Naive thymus-derived CD8-positive, alpha-beta T cell (primary cell): ENCODE data around the gene FMNL2. TPM values are rescaled to one million over a fixed set of nuclear protein-coding genes. Genes with fewer than 3 reads are reported as not detected.

ENCODE experiments used
- ATAC-seq, 2 donors: fragments of 150-1000 bp; cut with Tn5 transposase in 1 of 2; sonication (Bioruptor Pico), chemical (Tn5 transposase) in 1 of 2; 1 replicate in 1 of 2; 2 replicates in 1 of 2; pipeline ENCODE4 v1.10.0; 2021; ENCODE audit warnings: mild to moderate bottlenecking in 2 of 2, moderate library complexity in 2 of 2
- POLR2A ChIA-PET: fragments of 350-600 bp; sonication (Branson Sonifier 250); formaldehyde crosslinking; loops from one replicate; lab custom pipeline; 2021; ENCODE audit warnings: antibody characterized with exemption; lab: Charles Lee
- DNase-seq, 10 donors: peaks; one replicate each; pipeline versions ENCODE4 v3.0.0 to v3.0.0-alpha.2; 2020 to 2022
- H3K27ac Mint-ChIP-seq, 10 donors: one replicate each; pipeline ENCODE4 v1.8.0; 2020 to 2022; ENCODE audit warnings: mild to moderate bottlenecking in 10 of 10, mixed read lengths in 10 of 10, moderate library complexity in 4 of 10, inconsistent platforms in 1 of 10
- H3K27me3 Mint-ChIP-seq, 5 donors: one replicate each; pipeline ENCODE4 v1.8.0; 2021 to 2022; ENCODE audit warnings: mixed read lengths in 5 of 5
- H3K36me3 Mint-ChIP-seq, 3 donors: one replicate each; pipeline ENCODE4 v1.8.0; 2020 to 2022; ENCODE audit warnings: mixed read lengths in 3 of 3, mild to moderate bottlenecking in 2 of 3, inconsistent platforms in 1 of 3
- H3K4me1 Mint-ChIP-seq, 4 donors: one replicate each; pipeline ENCODE4 v1.8.0; 2021 to 2022; ENCODE audit warnings: mixed read lengths in 4 of 4
- H3K4me3 Mint-ChIP-seq, 10 donors: one replicate each; pipeline ENCODE4 v1.8.0; 2020 to 2022; ENCODE audit warnings: mild to moderate bottlenecking in 10 of 10, mixed read lengths in 10 of 10, moderate library complexity in 6 of 10, inconsistent platforms in 1 of 10
- H3K9me3 Mint-ChIP-seq, 9 donors: one replicate each; pipeline ENCODE4 v1.8.0; 2020 to 2022; ENCODE audit warnings: mixed read lengths in 9 of 9, mild to moderate bottlenecking in 3 of 9, inconsistent platforms in 1 of 9, moderate library complexity in 1 of 9
- polyA plus RNA-seq, 3 donors: library from polyadenylated mRNA; unstranded; fragments of 300-500 nt; fragmentation: Illumina TruSeq; gene quantifications; one replicate each; pipeline ENCODE4 v1.2.3, GENCODE V29; 2021
- total RNA-seq, 8 experiments: library from RNA in 2 of 8; stranded (reverse) in 2 of 8; gene quantifications; one replicate each; pipeline ENCODE4 v1.2.3 and lab custom pipeline; 2021 to 2026

FMNL2 gene
- total and polyA plus RNA-seq, 5 experiments from 2014 or later, result 0.05 to 0.78 (median 0.14) TPM

DNA sequence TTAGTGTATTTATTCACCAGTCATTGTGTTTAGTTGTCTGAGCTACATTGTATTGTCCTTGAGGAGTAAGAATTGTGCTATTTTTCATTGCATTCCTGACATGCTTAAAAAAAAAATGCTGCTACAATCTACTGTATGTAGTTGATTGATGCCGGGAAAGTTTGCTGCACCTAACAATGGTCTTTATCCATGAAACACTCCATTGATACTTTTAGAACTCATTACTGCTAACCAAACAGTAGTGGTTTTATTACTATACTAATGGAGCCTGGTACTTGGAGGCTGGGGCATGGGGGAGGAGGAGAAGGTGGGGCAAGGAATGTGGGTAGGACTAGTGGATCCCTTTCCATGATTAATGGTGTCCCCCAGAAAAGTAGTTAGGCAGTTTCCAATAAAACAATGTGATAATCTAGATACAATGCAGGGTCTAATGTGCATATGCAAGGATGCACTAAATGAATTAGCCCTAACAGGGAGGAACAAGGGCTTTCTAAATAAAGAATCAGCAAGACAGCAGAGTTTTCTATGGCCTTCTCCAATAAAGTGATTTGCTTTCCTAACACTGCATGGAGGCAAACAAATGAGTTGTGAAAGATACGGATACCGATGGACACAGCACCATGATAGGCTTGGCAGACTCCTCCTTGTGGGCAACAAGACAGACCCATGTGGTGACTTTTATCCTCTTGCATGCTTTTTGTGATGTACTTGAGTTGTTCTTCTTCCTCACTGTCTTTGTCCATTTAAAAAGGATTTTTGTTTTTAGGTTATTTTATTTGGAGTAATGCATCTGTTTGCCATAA, 78.5 kb downstream of the FMNL2 start:
- ATAC-seq (no peak), DNase-seq (no peak)
- no peaks in the 10 kb centered on the region for H3K9me3 Mint-ChIP-seq
- no peaks in the 10 kb centered on the region for H3K4me1 Mint-ChIP-seq
- H3K4me3 Mint-ChIP-seq, result no peak overlapping the region
- H3K36me3 Mint-ChIP-seq, result no peaks in the 10 kb centered on the region
- H3K27ac Mint-ChIP-seq, result no peak overlapping the region
- peaks cover 2 to 35% (median 10%) of the 10 kb centered on the region in 5 donors for H3K27me3 Mint-ChIP-seq
- POLR2A ChIA-PET, result no interaction called here

DNA sequence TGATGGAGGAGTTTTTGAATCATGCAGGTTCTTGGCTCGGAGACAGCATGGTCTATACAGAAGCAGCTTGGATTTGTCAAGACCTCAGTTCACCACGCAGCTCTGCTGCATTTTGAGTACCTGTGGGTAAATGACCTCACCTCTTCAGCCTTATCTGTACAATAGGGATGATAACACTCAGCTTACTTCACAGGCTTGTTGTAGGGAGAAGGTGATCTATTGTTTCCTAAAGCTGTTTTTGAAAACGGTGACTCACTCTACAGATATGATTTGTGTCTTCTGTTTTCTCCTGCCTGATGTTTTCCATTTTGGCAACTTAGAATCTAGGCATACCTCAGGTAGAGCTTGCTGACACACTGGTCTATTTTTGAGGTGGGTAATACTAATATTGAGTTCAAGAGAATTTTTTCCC, 80.3 kb downstream of the FMNL2 start:
- Mint-ChIP-seq H3K4me1 (no peaks in the 10 kb centered on the region), H3K9me3 (no peaks in the 10 kb centered on the region), H3K27me3 (peaks cover under 1 to 36% (median 6%) of the 10 kb centered on the region in 5 donors), H3K36me3 (no peaks in the 10 kb centered on the region), H3K4me3 (no peak overlapping the region), H3K27ac (no peak overlapping the region)
- ATAC-seq (no peak), DNase-seq (no peak)
- POLR2A ChIA-PET, result no interaction called here

DNA sequence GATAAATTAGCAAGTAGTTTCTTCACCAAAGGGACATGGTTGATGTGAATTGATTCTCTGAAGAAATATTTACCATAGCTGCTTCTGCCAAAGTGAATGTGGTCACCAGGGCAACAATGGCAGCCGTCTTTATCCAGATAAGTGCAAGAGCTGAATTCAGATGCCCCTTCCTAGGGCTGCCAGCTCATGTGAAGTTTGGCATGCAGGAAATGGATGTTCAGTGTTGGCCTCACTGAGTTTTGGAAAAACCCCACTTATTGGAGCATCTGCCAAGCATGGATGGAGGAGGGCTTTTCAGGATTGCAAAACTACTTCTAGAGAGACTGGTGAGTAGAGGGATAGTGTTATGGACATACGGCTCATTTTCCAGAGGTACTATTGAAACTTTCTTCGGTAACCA, 80.8 kb downstream of the FMNL2 start:
- no peaks in the 10 kb centered on the region for H3K36me3 Mint-ChIP-seq
- H3K4me3 Mint-ChIP-seq, result no peak overlapping the region
- H3K4me1 Mint-ChIP-seq, result no peaks in the 10 kb centered on the region
- H3K27me3 Mint-ChIP-seq, result peaks cover 0 to 36% (median 6%) of the 10 kb centered on the region in 5 donors
- POLR2A ChIA-PET, result no interaction called here
- ATAC-seq, result no peak
- no peaks in the 10 kb centered on the region for H3K9me3 Mint-ChIP-seq
- no peak overlapping the region for H3K27ac Mint-ChIP-seq
- DNase-seq, result no peak

DNA sequence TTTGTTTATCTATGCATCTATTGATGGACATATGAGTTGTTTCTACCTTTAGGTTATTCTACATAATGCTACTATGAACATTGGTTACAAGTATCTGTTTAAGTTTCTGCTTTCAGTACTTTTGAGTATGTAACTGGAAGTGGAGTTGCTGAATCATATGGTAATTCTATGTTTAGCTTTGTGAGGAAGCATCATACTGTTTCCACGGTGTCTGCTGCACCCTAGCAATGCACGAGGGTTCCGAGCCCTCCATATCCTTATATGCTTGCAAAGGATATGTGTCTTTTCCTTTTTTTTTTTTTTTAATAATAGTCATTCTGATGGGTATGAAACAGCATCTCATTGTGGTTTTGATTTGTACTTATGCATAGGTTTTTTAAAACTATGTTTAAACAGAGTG, 83.7 kb downstream of the FMNL2 start:
- Mint-ChIP-seq H3K4me3 (no peak overlapping the region), H3K4me1 (peaks cover 0 to 2% (median 0%) of the 10 kb centered on the region in 4 donors), H3K27me3 (peaks cover 0 to 28% (median 3%) of the 10 kb centered on the region in 5 donors), H3K9me3 (no peaks in the 10 kb centered on the region), H3K36me3 (no peaks in the 10 kb centered on the region), H3K27ac (no peak overlapping the region)
- POLR2A ChIA-PET, result no interaction called here
- ATAC-seq (no peak), DNase-seq (no peak)

DNA sequence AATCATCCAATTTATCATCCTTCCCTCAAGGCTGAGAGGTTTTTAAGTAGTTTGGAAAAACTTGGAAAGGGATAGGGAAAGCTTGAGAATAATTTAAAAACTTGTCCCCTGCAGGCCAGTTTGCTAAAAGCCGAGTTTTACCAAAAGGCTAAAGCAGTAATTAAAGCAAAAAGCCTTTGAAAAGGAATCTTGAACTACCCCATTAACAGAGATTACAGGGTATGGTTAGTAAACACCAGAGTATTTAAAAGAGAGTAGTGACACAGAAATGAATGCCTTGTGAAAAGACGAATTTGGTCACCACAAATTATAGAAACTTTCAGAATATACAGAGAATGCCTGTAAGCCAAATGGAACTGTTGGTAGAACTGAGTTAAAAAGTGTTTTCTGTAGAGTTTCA, 85.0 kb downstream of the FMNL2 start:
- no peak for DNase-seq
- H3K36me3 Mint-ChIP-seq, result no peaks in the 10 kb centered on the region
- no peaks in the 10 kb centered on the region for H3K9me3 Mint-ChIP-seq
- ATAC-seq, result no peak
- H3K4me3 Mint-ChIP-seq, result no peak overlapping the region
- peaks cover 0 to 17% (median 3%) of the 10 kb centered on the region in 5 donors for H3K27me3 Mint-ChIP-seq
- POLR2A ChIA-PET, result no interaction called here
- H3K4me1 Mint-ChIP-seq, result peaks cover 0 to 2% (median 0%) of the 10 kb centered on the region in 4 donors
- no peak overlapping the region for H3K27ac Mint-ChIP-seq

DNA sequence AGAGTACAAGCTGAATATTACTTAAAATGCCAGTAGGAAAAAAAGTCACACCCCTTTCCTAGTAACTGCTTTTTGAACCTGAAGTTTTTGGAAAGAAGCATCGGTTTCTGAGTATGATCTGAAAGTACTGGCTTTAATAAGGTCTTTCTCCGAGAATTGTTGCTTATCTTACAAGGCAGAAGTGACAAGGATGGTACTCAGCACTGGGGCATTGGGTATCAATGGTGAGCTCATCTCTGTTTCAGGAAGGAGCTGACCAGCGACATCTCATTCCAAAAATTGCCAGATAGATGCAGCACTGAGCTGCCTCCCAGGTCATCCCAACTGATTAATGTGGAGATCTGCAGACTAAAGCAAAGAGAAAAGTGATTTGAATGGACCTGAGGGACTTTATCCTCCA, 85.4 kb downstream of the FMNL2 start:
- POLR2A ChIA-PET, result no interaction called here
- Mint-ChIP-seq H3K27ac (no peak overlapping the region), H3K9me3 (no peaks in the 10 kb centered on the region), H3K36me3 (no peaks in the 10 kb centered on the region), H3K4me1 (peaks cover 0 to 2% (median 0%) of the 10 kb centered on the region in 4 donors), H3K4me3 (no peak overlapping the region), H3K27me3 (peaks cover 0 to 17% (median 3%) of the 10 kb centered on the region in 5 donors)
- DNase-seq, result no peak
- ATAC-seq, result no peak

DNA sequence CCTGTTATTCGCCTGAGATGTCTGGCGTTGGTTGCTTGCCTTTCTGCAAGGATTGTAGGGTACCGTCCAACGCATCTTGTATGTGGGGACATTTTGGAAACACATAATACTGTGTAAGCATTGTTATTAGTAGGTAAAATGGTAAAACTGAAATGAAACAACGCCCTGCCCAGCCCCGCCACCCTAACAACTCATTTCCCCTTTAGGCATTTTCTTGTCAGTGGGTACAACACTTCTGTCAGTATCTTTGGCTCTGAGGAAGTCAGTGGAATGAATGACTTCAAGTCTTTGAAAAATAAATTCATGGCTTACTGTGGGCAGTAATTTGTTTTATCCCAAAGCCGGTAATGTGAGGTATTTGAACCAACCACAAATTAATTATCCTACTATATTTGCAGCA, 86.0 kb downstream of the FMNL2 start:
- Mint-ChIP-seq H3K36me3 (no peaks in the 10 kb centered on the region), H3K27me3 (peaks cover 0 to 17% (median 3%) of the 10 kb centered on the region in 5 donors), H3K9me3 (no peaks in the 10 kb centered on the region), H3K27ac (no peak overlapping the region), H3K4me1 (peaks cover 0 to 2% (median 0%) of the 10 kb centered on the region in 4 donors), H3K4me3 (no peak overlapping the region)
- DNase-seq, result no peak
- POLR2A ChIA-PET, result no interaction called here
- ATAC-seq, result no peak

DNA sequence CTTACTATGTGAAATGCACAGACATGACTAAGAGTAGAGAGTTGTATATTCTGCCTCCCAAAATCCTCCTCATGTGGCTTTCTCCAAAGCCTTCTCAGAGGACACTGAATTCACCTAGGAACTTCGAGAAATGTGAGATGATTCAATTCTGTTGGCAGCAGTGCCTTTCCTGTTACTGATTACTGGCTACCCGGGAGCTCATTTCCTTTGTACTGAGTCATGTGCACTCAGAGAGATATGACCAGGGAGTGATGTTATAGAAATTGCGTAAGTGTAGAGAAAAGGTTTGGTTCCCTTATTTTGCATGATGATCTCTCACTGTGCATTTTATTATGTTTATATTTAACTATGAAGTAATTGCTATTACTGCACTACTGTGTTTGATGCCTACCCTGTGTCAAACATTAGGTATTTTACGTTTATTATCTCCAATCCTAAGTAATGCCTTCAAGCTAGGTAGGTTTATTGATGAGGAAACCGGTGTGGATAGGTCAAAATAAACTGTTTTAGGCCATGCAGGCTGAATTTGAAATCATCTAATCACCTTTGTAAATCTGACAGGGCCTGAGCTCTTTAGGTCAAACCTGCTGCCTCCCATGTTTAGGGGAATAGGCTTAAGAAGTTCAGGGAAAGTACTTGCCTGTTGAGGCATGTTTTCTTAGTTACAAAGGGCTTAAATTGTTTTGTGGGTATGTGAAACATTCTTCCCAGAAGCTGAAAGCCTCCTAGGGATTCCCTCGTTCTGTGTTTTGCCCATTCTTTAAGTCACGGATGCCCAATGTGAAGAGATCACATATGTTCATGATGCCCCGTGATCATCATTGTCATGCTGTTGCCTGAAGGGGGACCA, 86.8 kb downstream of the FMNL2 start:
- DNase-seq, result no peak
- Mint-ChIP-seq H3K4me3 (no peak overlapping the region), H3K27ac (no peak overlapping the region), H3K27me3 (peaks cover 0 to 17% (median 3%) of the 10 kb centered on the region in 5 donors), H3K4me1 (peaks cover 0 to 2% (median 0%) of the 10 kb centered on the region in 4 donors), H3K9me3 (no peaks in the 10 kb centered on the region), H3K36me3 (no peaks in the 10 kb centered on the region)
- ATAC-seq, result no peak
- POLR2A ChIA-PET, result no interaction called here

DNA sequence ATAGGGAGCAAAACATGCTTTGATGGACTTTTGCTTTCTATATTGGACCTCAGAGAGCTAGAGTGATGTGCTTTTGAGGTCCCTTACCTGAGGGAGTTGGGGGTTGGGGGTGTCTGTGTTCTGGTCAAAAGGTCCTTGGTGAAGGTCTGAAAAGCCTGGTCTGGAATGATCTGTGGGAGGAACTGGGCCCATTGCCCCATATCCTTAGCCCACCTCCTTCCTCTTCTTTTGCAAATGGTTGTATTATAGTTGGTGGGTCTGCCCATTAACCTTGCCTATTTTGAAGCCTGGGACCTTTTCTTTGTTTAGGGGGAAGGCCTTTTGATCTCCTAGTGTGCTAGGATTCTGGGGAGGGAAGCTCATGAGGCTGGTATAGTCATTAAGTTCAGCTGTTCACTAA, 88.7 kb downstream of the FMNL2 start:
- ATAC-seq (no peak), DNase-seq (no peak)
- H3K4me1 Mint-ChIP-seq, result peaks cover 0 to 2% (median 0%) of the 10 kb centered on the region in 4 donors
- no peaks in the 10 kb centered on the region for H3K9me3 Mint-ChIP-seq
- H3K4me3 Mint-ChIP-seq, result no peak overlapping the region
- H3K36me3 Mint-ChIP-seq, result no peaks in the 10 kb centered on the region
- H3K27me3 Mint-ChIP-seq, result peaks cover 0 to 10% (median 2%) of the 10 kb centered on the region in 5 donors
- H3K27ac Mint-ChIP-seq, result no peak overlapping the region
- POLR2A ChIA-PET, result no interaction called here

DNA sequence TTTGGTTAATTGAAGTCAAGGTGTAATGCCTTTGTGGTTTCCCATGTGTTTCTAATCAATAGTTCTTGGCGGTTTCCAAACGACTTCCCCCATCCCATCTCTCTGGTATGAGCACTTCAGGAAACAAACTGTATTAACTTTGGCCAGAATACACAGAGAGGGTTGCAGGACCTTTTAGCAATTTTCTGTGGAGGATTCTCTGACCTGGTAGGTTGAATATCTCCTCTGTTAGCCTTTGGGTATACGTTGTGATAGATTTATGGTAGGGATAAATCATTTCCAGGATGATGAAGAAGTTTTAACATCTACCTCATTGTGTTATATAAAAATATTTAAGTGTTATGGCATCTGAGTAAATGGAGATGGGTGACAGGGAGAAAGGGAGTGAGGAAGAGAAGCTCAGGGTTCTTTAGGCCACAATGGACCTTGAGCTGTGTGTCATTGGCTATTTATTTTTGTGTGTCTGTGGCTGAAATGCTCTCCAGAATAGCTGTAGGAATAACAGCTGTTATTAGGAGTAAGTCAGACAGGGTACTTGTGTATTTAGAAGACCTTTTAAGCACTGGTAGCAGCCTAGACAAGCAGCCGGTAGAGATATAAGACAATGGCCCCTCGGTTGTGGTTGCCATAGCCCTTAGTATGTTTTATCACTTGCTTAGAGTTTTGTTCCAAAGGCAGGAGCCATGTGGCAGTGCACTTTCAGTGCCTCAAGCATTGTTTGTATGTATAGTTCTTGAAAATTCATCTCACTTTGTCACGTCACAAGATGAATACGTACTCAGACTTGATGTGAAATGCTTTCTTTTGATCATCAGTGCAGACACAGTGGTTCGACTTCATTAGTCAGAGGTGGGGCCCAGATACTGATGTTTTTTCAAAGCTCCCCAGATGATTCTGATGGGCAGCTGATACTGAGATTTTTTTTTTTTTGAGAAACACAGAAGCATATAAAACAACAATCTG, 91.1 kb downstream of the FMNL2 start:
- Mint-ChIP-seq H3K27ac (no peak overlapping the region), H3K4me1 (peaks cover 0 to 2% (median 0%) of the 10 kb centered on the region in 4 donors), H3K9me3 (no peaks in the 10 kb centered on the region), H3K36me3 (no peaks in the 10 kb centered on the region), H3K4me3 (no peak overlapping the region), H3K27me3 (peaks cover 0 to 3% (median 0%) of the 10 kb centered on the region in 5 donors)
- ATAC-seq (no peak), DNase-seq (no peak)
- POLR2A ChIA-PET, result no interaction called here

DNA sequence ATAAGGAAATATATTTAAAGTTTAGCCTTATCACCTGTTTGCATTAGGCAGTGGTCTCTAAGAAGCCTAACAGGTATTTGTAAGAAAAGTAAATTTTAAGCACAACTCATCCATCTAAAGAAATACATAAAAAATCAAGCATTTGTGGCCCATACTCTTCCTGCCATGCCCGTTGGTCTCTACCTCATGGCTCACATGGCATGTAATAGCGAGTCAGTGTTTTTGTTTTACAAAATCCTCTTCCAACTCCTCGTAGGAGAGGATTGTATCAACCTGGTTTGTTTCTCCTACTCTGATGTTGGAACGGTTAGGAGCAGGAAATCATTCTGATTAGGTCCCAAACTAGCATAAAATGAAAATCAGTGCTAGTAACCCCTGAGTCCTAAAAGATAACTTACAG, 91.8 kb downstream of the FMNL2 start:
- H3K36me3 Mint-ChIP-seq, result no peaks in the 10 kb centered on the region
- H3K27ac Mint-ChIP-seq, result no peak overlapping the region
- DNase-seq (no peak), ATAC-seq (no peak)
- POLR2A ChIA-PET, result no interaction called here
- peaks cover 0 to under 1% (median 0%) of the 10 kb centered on the region in 4 donors for H3K4me1 Mint-ChIP-seq
- peaks cover 0 to 3% (median 0%) of the 10 kb centered on the region in 5 donors for H3K27me3 Mint-ChIP-seq
- H3K4me3 Mint-ChIP-seq, result no peak overlapping the region
- H3K9me3 Mint-ChIP-seq, result no peaks in the 10 kb centered on the region

DNA sequence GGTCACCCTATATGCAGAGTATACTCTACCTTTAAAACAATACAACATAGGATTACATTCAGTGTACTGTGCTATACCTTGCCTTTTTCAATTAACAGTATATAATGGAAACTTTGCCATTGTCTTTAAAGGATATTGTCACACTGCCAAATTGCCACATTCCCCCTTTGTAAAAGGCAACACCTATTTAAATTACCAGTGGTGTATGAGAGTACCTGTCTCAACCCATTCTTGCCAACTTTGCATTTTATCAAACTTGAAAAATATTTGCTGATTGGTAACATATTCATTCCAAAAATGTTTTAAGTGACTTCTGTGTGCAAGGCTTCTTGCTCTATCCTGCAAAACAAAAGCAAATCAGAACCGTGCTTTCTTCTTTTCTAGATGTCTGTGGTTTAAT, 92.9 kb downstream of the FMNL2 start:
- no peak for ATAC-seq
- Mint-ChIP-seq H3K9me3 (no peaks in the 10 kb centered on the region), H3K4me1 (peaks cover 0 to 1% (median 0%) of the 10 kb centered on the region in 4 donors), H3K4me3 (no peak overlapping the region), H3K27ac (no peak overlapping the region), H3K27me3 (peaks cover 0 to 3% (median 0%) of the 10 kb centered on the region in 5 donors), H3K36me3 (no peaks in the 10 kb centered on the region)
- DNase-seq, result no peak
- POLR2A ChIA-PET, result no interaction called here
